ENCODE data around the gene CA7. TPM values are rescaled to one million over a fixed set of nuclear protein-coding genes. Genes with fewer than 3 reads are reported as not detected.

The CA7 gene
- total and polyA plus RNA-seq, 4 donors = 12.8 TPM; not detected in 3

- DNase-seq = peak; percentile 97 to 98
- H3K27ac ChIP-seq (ENCODE audit: low read depth in 1 of 2, low read length in 2 of 2) = peak overlapping the region in 1 of 2 donors; percentile 46
- WGBS, 2 donors = 4 to 5% methylated on average over 39 of the region's 39 CpGs
Observed at GRCh38 chr16:66872943-66873684, 28.9 kb downstream of the CA7 start.

GRCh38 chr16:66873685-66874055 lies 29.5 kb downstream of the CA7 start:
- DNase-seq (no peak), ATAC-seq (ENCODE audit: low FRiP score) (no peak)
- no peak overlapping the region for H3K27ac ChIP-seq (ENCODE audit: low read depth in 1 of 2, low read length in 2 of 2)
- no peaks in the 10 kb centered on the region for H3K36me3 ChIP-seq (ENCODE audit: control insufficient read depth in 1 of 2, insufficient read depth in 2 of 2, low read length in 1 of 2)
- H3K4me1 ChIP-seq (ENCODE audit: control insufficient read depth in 1 of 2, insufficient read depth in 2 of 2, low read length in 2 of 2) = no peaks in the 10 kb centered on the region
- H3K9me3 ChIP-seq (ENCODE audit: control insufficient read depth, low read length) = no peaks in the 10 kb centered on the region
- no peak overlapping the region for H3K4me3 ChIP-seq (ENCODE audit: low read length in 2 of 2)
- H3K27me3 ChIP-seq (ENCODE audit: control insufficient read depth in 1 of 2, insufficient read depth in 2 of 2, low read length in 1 of 2) = no peaks in the 10 kb centered on the region
- intact Hi-C loops (cut with DNase I) = no loop called here

More at GRCh38 chr16:66872943-66873684, 28.9 kb downstream of the CA7 start:
- ATAC-seq (ENCODE audit: low FRiP score) = peak; percentile 95
- H3K36me3 ChIP-seq (ENCODE audit: control insufficient read depth in 1 of 2, insufficient read depth in 2 of 2, low read length in 1 of 2) = no peaks in the 10 kb centered on the region
- H3K27me3 ChIP-seq (ENCODE audit: control insufficient read depth in 1 of 2, insufficient read depth in 2 of 2, low read length in 1 of 2) = no peaks in the 10 kb centered on the region
- no peaks in the 10 kb centered on the region for H3K4me1 ChIP-seq (ENCODE audit: control insufficient read depth in 1 of 2, insufficient read depth in 2 of 2, low read length in 2 of 2)
- H3K9me3 ChIP-seq (ENCODE audit: control insufficient read depth, low read length) = no peaks in the 10 kb centered on the region
- intact Hi-C loops (cut with DNase I) = no loop called here
- no peak overlapping the region for H3K4me3 ChIP-seq (ENCODE audit: low read length in 2 of 2)

- H3K9me3 ChIP-seq (ENCODE audit: control insufficient read depth, low read length) = no peaks in the 10 kb centered on the region
- H3K4me3 ChIP-seq (ENCODE audit: low read length in 2 of 2) = no peak overlapping the region
- no peaks in the 10 kb centered on the region for H3K36me3 ChIP-seq (ENCODE audit: control insufficient read depth in 1 of 2, insufficient read depth in 2 of 2, low read length in 1 of 2)
- H3K4me1 ChIP-seq (ENCODE audit: control insufficient read depth in 1 of 2, insufficient read depth in 2 of 2, low read length in 2 of 2) = no peaks in the 10 kb centered on the region
- intact Hi-C loops (cut with DNase I) = no loop called here
- 57 to 61% methylated on average over 1 of the region's 1 CpG for WGBS, 2 donors
- H3K27ac ChIP-seq (ENCODE audit: low read depth in 1 of 2, low read length in 2 of 2) = peak overlapping the region in 1 of 2 donors; percentile 41
- ATAC-seq (ENCODE audit: low FRiP score) (no peak), DNase-seq (peak in 1 of 2 donors; percentile 21)
- no peaks in the 10 kb centered on the region for H3K27me3 ChIP-seq (ENCODE audit: control insufficient read depth in 1 of 2, insufficient read depth in 2 of 2, low read length in 1 of 2)
Observed at GRCh38 chr16:66874079-66874775, 30.0 kb downstream of the CA7 start.

- no peaks in the 10 kb centered on the region for H3K36me3 ChIP-seq (ENCODE audit: control insufficient read depth in 1 of 2, insufficient read depth in 2 of 2, low read length in 1 of 2)
- no peak for ATAC-seq (ENCODE audit: low FRiP score)
- H3K4me3 ChIP-seq (ENCODE audit: low read length in 2 of 2) = no peak overlapping the region
- H3K27ac ChIP-seq (ENCODE audit: low read depth in 1 of 2, low read length in 2 of 2) = no peak overlapping the region
- H3K9me3 ChIP-seq (ENCODE audit: control insufficient read depth, low read length) = no peaks in the 10 kb centered on the region
- no peaks in the 10 kb centered on the region for H3K27me3 ChIP-seq (ENCODE audit: control insufficient read depth in 1 of 2, insufficient read depth in 2 of 2, low read length in 1 of 2)
- 64 to 71% methylated on average over 5 of the region's 5 CpGs for WGBS, 2 donors
- intact Hi-C loops (cut with DNase I) = no loop called here
- peak in 1 of 2 donors; percentile 23 for DNase-seq
- H3K4me1 ChIP-seq (ENCODE audit: control insufficient read depth in 1 of 2, insufficient read depth in 2 of 2, low read length in 2 of 2) = no peaks in the 10 kb centered on the region
Observed at GRCh38 chr16:66878067-66878466, 33.9 kb downstream of the CA7 start.

GRCh38 chr16:66880288-66881013 lies 36.2 kb downstream of the CA7 start, which contains the start of gene PDP2:
Gene PDP2, plus strand, starts transcription at chr16:66880515. Its CDS starts 3,770 bp downstream, at chr16:66884285.
- intact Hi-C loops (cut with DNase I) = no loop called here
- WGBS, 2 donors = 0% methylated on average over 54 to 58 of the region's 58 CpGs
- Histone ChIP-seq H3K27ac (ENCODE audit: low read depth in 1 of 2, low read length in 2 of 2) (no peak within 1 kb of the TSS), H3K27me3 (ENCODE audit: control insufficient read depth in 1 of 2, insufficient read depth in 2 of 2, low read length in 1 of 2) (no peaks in the 10 kb centered on the region), H3K36me3 (ENCODE audit: control insufficient read depth in 1 of 2, insufficient read depth in 2 of 2, low read length in 1 of 2) (peaks cover 0 to 4% of the 10 kb centered on the region in 2 donors), H3K4me3 (ENCODE audit: low read length in 2 of 2) (peak within 1 kb of the TSS; percentile 23 to 51), H3K4me1 (ENCODE audit: control insufficient read depth in 1 of 2, insufficient read depth in 2 of 2, low read length in 2 of 2) (no peaks in the 10 kb centered on the region), H3K9me3 (ENCODE audit: control insufficient read depth, low read length) (no peaks in the 10 kb centered on the region)
- peak; percentile 96 to 97 for DNase-seq
- ATAC-seq (ENCODE audit: low FRiP score) = peak; percentile 97

- ATAC-seq (ENCODE audit: low FRiP score) (no peak), DNase-seq (peak in 1 of 2 donors; percentile 75)
- intact Hi-C loops (cut with DNase I) = no loop called here
- H3K4me1 ChIP-seq (ENCODE audit: control insufficient read depth in 1 of 2, insufficient read depth in 2 of 2, low read length in 2 of 2) = no peaks in the 10 kb centered on the region
- peak overlapping the region; percentile 23 to 51 for H3K4me3 ChIP-seq (ENCODE audit: low read length in 2 of 2)
- H3K9me3 ChIP-seq (ENCODE audit: control insufficient read depth, low read length) = no peaks in the 10 kb centered on the region
- 9 to 11% methylated on average over 23 of the region's 23 CpGs for WGBS, 2 donors
- peaks cover 0 to 4% of the 10 kb centered on the region in 2 donors for H3K36me3 ChIP-seq (ENCODE audit: control insufficient read depth in 1 of 2, insufficient read depth in 2 of 2, low read length in 1 of 2)
- no peak overlapping the region for H3K27ac ChIP-seq (ENCODE audit: low read depth in 1 of 2, low read length in 2 of 2)
- H3K27me3 ChIP-seq (ENCODE audit: control insufficient read depth in 1 of 2, insufficient read depth in 2 of 2, low read length in 1 of 2) = no peaks in the 10 kb centered on the region
Observed at GRCh38 chr16:66881014-66881417, 36.8 kb downstream of the CA7 start.

GRCh38 chr16:66881560-66881959 lies 37.3 kb downstream of the CA7 start:
- no peak overlapping the region for H3K4me3 ChIP-seq (ENCODE audit: low read length in 2 of 2)
- intact Hi-C loops (cut with DNase I) = no loop called here
- no peaks in the 10 kb centered on the region for H3K4me1 ChIP-seq (ENCODE audit: control insufficient read depth in 1 of 2, insufficient read depth in 2 of 2, low read length in 2 of 2)
- 88 to 97% methylated on average over 2 of the region's 2 CpGs for WGBS, 2 donors
- DNase-seq (peak in 1 of 2 donors; percentile 22), ATAC-seq (ENCODE audit: low FRiP score) (no peak)
- no peaks in the 10 kb centered on the region for H3K27me3 ChIP-seq (ENCODE audit: control insufficient read depth in 1 of 2, insufficient read depth in 2 of 2, low read length in 1 of 2)
- H3K36me3 ChIP-seq (ENCODE audit: control insufficient read depth in 1 of 2, insufficient read depth in 2 of 2, low read length in 1 of 2) = peaks cover 0 to 4% of the 10 kb centered on the region in 2 donors
- H3K9me3 ChIP-seq (ENCODE audit: control insufficient read depth, low read length) = no peaks in the 10 kb centered on the region
- no peak overlapping the region for H3K27ac ChIP-seq (ENCODE audit: low read depth in 1 of 2, low read length in 2 of 2)

- no peak overlapping the region for H3K4me3 ChIP-seq (ENCODE audit: low read length in 2 of 2)
- peak in 1 of 2 donors; percentile 55 for DNase-seq
- H3K4me1 ChIP-seq (ENCODE audit: control insufficient read depth in 1 of 2, insufficient read depth in 2 of 2, low read length in 2 of 2) = no peaks in the 10 kb centered on the region
- no peak for ATAC-seq (ENCODE audit: low FRiP score)
- H3K27me3 ChIP-seq (ENCODE audit: control insufficient read depth in 1 of 2, insufficient read depth in 2 of 2, low read length in 1 of 2) = no peaks in the 10 kb centered on the region
- H3K9me3 ChIP-seq (ENCODE audit: control insufficient read depth, low read length) = no peaks in the 10 kb centered on the region
- WGBS, 2 donors = 91 to 94% methylated on average over 8 of the region's 8 CpGs
- no peak overlapping the region for H3K27ac ChIP-seq (ENCODE audit: low read depth in 1 of 2, low read length in 2 of 2)
- intact Hi-C loops (cut with DNase I) = no loop called here
- peaks cover 0 to 4% of the 10 kb centered on the region in 2 donors for H3K36me3 ChIP-seq (ENCODE audit: control insufficient read depth in 1 of 2, insufficient read depth in 2 of 2, low read length in 1 of 2)
Observed at GRCh38 chr16:66881964-66882508, 37.8 kb downstream of the CA7 start.

Measured in aorta (tissue), 5 donors.